WTC11 (cell line): Measurements from ENCODE around the gene IL10. TPM values are rescaled to one million over a fixed set of nuclear protein-coding genes. Genes with fewer than 3 reads are reported as not detected.

Experiments
- ATAC-seq: fragments of 200-7000 bp; cut with Tn5 transposase; 2 replicates; pipeline ENCODE4 v1.10.0; 2021; ENCODE audit warnings: mild to moderate bottlenecking, moderate library complexity
- CTCF ChIA-PET: fragments of 300-600 bp; sonication (Branson Sonifier 250); formaldehyde crosslinking; loops from one replicate; lab custom pipeline; 2021; ENCODE audit warnings: antibody characterized with exemption; lab: Charles Lee
- POLR2A ChIA-PET: fragments of 350-600 bp; sonication (Branson Sonifier 250); formaldehyde crosslinking; loops from one replicate; lab custom pipeline; 2021; ENCODE audit warnings: antibody characterized with exemption; lab: Charles Lee
- DNase-seq: peaks from one replicate; pipeline ENCODE4 v3.0.0; 2021; ENCODE audit warnings: low spot score
- H3K27ac Mint-ChIP-seq: 2 replicates; pipeline ENCODE4 v1.8.0; 2021; ENCODE audit warnings: mixed read lengths
- H3K27me3 Mint-ChIP-seq: 2 replicates; pipeline ENCODE4 v1.8.0; 2021; ENCODE audit warnings: low read depth, mild to moderate bottlenecking, moderate library complexity, mixed read lengths
- H3K36me3 Mint-ChIP-seq: 2 replicates; pipeline ENCODE4 v1.8.0; 2021; ENCODE audit warnings: mixed read lengths
- H3K4me1 Mint-ChIP-seq: 2 replicates; pipeline ENCODE4 v1.8.0; 2022; ENCODE audit warnings: mixed read lengths
- H3K4me3 Mint-ChIP-seq: 2 replicates; pipeline ENCODE4 v1.8.0; 2021; ENCODE audit warnings: mild to moderate bottlenecking, moderate library complexity, mixed read lengths
- H3K9me3 Mint-ChIP-seq: 2 replicates; pipeline ENCODE4 v1.8.0; 2021; ENCODE audit warnings: mixed read lengths
- AFF4 ChIP-seq: sonication (generic); formaldehyde crosslinking; IDR thresholded peaks from 2 replicates; pipeline ENCODE4 v1.8.1; 2023; ENCODE audit warnings: mild to moderate bottlenecking, missing genetic modification reagents, borderline replicate concordance
- ATF1 ChIP-seq: sonication (generic); formaldehyde crosslinking; IDR thresholded peaks from 2 replicates; pipeline ENCODE4 v1.8.1; 2023; ENCODE audit warnings: mild to moderate bottlenecking, moderate library complexity, missing genetic modification reagents
- E2F4 ChIP-seq: sonication (generic); formaldehyde crosslinking; IDR thresholded peaks from 2 replicates; pipeline ENCODE4 v1.8.1; 2022; ENCODE audit warnings: low read depth, mild to moderate bottlenecking, moderate library complexity, missing genetic modification reagents, borderline replicate concordance
- EMX1 ChIP-seq: fragments of 250-450 bp; sonication (Bioruptor Pico); IDR thresholded peaks from 2 replicates; pipeline ENCODE4 v1.8.0; 2021; ENCODE audit warnings: mild to moderate bottlenecking
- ERG ChIP-seq: fragments of 250-450 bp; sonication (Bioruptor Pico); IDR thresholded peaks from 2 replicates; pipeline ENCODE4 v1.8.0; 2021; ENCODE audit warnings: mild to moderate bottlenecking
- FOXJ3 ChIP-seq: sonication (generic); formaldehyde crosslinking; IDR thresholded peaks from 2 replicates; pipeline ENCODE4 v1.9.0; 2021; ENCODE audit warnings: missing genetic modification reagents, mild to moderate bottlenecking, borderline replicate concordance
- HMGA2 ChIP-seq: fragments of 250-450 bp; sonication (Bioruptor Pico); IDR thresholded peaks from 2 replicates; pipeline ENCODE4 v1.4.0; 2021; ENCODE audit warnings: mild to moderate bottlenecking, moderate library complexity
- IRF2 ChIP-seq: sonication (generic); formaldehyde crosslinking; IDR thresholded peaks from 2 replicates; pipeline ENCODE4 v1.8.0; 2022; ENCODE audit warnings: low read depth, missing genetic modification reagents, borderline replicate concordance
- NFYB ChIP-seq: sonication (generic); formaldehyde crosslinking; conservative IDR thresholded peaks from 2 replicates; pipeline ENCODE4 v1.8.0; 2022; ENCODE audit warnings: low read depth, missing genetic modification reagents
- NR3C1 ChIP-seq: sonication (generic); formaldehyde crosslinking; conservative IDR thresholded peaks from 2 replicates; pipeline ENCODE4 v1.8.1; 2023; ENCODE audit warnings: low read depth, mild to moderate bottlenecking, missing genetic modification reagents
- OVOL2 ChIP-seq: fragments of 250-450 bp; sonication (Bioruptor Pico); IDR thresholded peaks from 2 replicates; pipeline ENCODE4 v1.9.0; 2021; ENCODE audit warnings: mild to moderate bottlenecking, borderline replicate concordance
- STAT6 ChIP-seq: sonication (generic); formaldehyde crosslinking; conservative IDR thresholded peaks from 2 replicates; pipeline ENCODE4 v1.8.1; 2023; ENCODE audit warnings: mild to moderate bottlenecking, low read depth, missing genetic modification reagents, moderate library complexity
- ZBTB21 ChIP-seq: sonication (generic); formaldehyde crosslinking; IDR thresholded peaks from 2 replicates; pipeline ENCODE4 v1.8.1; 2023; ENCODE audit warnings: mild to moderate bottlenecking, missing genetic modification reagents, borderline replicate concordance
- ZNF138 ChIP-seq: sonication (generic); formaldehyde crosslinking; conservative IDR thresholded peaks from 2 replicates; pipeline ENCODE4 v1.8.1; 2022; ENCODE audit warnings: mild to moderate bottlenecking, moderate library complexity, missing genetic modification reagents
- ZNF263 ChIP-seq: sonication (generic); formaldehyde crosslinking; IDR thresholded peaks from 2 replicates; pipeline ENCODE4 v1.8.1; 2022; ENCODE audit warnings: low read depth, mild to moderate bottlenecking, moderate library complexity, missing genetic modification reagents
- ZNF396 ChIP-seq: fragments of 250-450 bp; sonication (Bioruptor Pico); IDR thresholded peaks from 2 replicates; pipeline ENCODE4 v1.8.0; 2021; ENCODE audit warnings: mild to moderate bottlenecking, moderate library complexity, borderline replicate concordance
- ZNF416 ChIP-seq: fragments of 250-450 bp; sonication (Bioruptor Pico); IDR thresholded peaks from 2 replicates; pipeline ENCODE4 v1.9.0; 2021; ENCODE audit warnings: mild to moderate bottlenecking, inconsistent platforms
- ZNF423 ChIP-seq: fragments of 250-450 bp; sonication (Bioruptor Pico); IDR thresholded peaks from 2 replicates; pipeline ENCODE4 v2.1.2; 2022; ENCODE audit warnings: mild to moderate bottlenecking, moderate library complexity
- ZNF512 ChIP-seq: sonication (generic); formaldehyde crosslinking; IDR thresholded peaks from 2 replicates; pipeline ENCODE4 v1.8.1; 2022; ENCODE audit warnings: missing genetic modification reagents, borderline replicate concordance
- ZSCAN18 ChIP-seq: fragments of 250-450 bp; sonication (Bioruptor Pico); IDR thresholded peaks from 2 replicates; pipeline ENCODE4 v2.1.2; 2022; ENCODE audit warnings: mild to moderate bottlenecking, moderate library complexity
- total RNA-seq: library from RNA; stranded (reverse); gene quantifications from 3 replicates; pipeline ENCODE4 v1.2.3, GENCODE V29; 2021

The IL10 gene
- total RNA-seq, 1 experiment from 2014 or later: not detected

GRCh38 chr1:206783506-206783905, 11.2 kb upstream of the IL10 start (continued):
- no peak for TF ChIP-seq E2F4 (CRISPR knock-in tag)
- no peak for TF ChIP-seq AFF4 (CRISPR knock-in tag)
- no peak for TF ChIP-seq NFYB
- no peak for TF ChIP-seq FOXJ3 (CRISPR knock-in tag)
- no peak for TF ChIP-seq EMX1 (CRISPR knock-in tag)

- no peaks in the 10 kb centered on the region; the same call in 1 of the 2 replicates for H3K27me3 Mint-ChIP-seq
- ChIA-PET CTCF (interaction anchor here (1.3 kb wide), 1 partner anchor 16 kb away, joined by 4 read pairs; no protein-coding TSS in a partner anchor), POLR2A (no interaction called here)
- ATAC-seq (no peak), DNase-seq (no peak)
- H3K9me3 Mint-ChIP-seq: no peaks in the 10 kb centered on the region
- H3K36me3 Mint-ChIP-seq: no peaks in the 10 kb centered on the region
- no peaks in the 10 kb centered on the region; the same call in 1 of the 2 replicates for H3K4me1 Mint-ChIP-seq
- no peak overlapping the region for H3K27ac Mint-ChIP-seq
- H3K4me3 Mint-ChIP-seq: no peak overlapping the region
- TF ChIP-seq STAT6 (CRISPR knock-in tag): no peak
- no peak for TF ChIP-seq ZNF512
- no peak for TF ChIP-seq ZNF416 (CRISPR knock-in tag)
- TF ChIP-seq ZNF423 (CRISPR knock-in tag): no peak
- TF ChIP-seq NR3C1 (CRISPR knock-in tag): no peak
- no peak for TF ChIP-seq ZNF138 (CRISPR knock-in tag)
- TF ChIP-seq E2F4 (CRISPR knock-in tag): no peak
- no peak for TF ChIP-seq ZBTB21 (CRISPR knock-in tag)
- TF ChIP-seq IRF2: no peak
- TF ChIP-seq ZNF396: no peak
- no peak for TF ChIP-seq OVOL2 (CRISPR knock-in tag)
- no peak for TF ChIP-seq ZSCAN18
- no peak for TF ChIP-seq ZNF263 (CRISPR knock-in tag)
- TF ChIP-seq HMGA2: no peak
- no peak for TF ChIP-seq ATF1
- TF ChIP-seq ERG: no peak
Observed at GRCh38 chr1:206782448-206782847, 10.2 kb upstream of the IL10 start.
